Measurements from ENCODE around the gene SLC24A3.

GRCh38 chr20:19714579-19714840, 502.1 kb downstream of the SLC24A3 start:
- TF ChIP-seq CTCF (optimal IDR thresholded peaks at IDR 0.05 in 1 of 3, IDR thresholded peaks at IDR 0.05 in 1 of 3, conservative IDR thresholded peaks at IDR 0.05 in 1 of 3; ENCODE audit: extremely low read depth in 1 of 3, insufficient read depth in 2 of 3, low read length in 3 of 3) (no peak), EZH2 (IDR thresholded peaks at IDR 0.05; ENCODE audit: low read length) (no peak)
